Upper lobe of right lung (tissue), 1 donor: Measurements from ENCODE around the gene FRMD4B. TPM values are rescaled to one million over a fixed set of nuclear protein-coding genes. Genes with fewer than 3 reads are reported as not detected.

ENCODE experiments used
- ATAC-seq: fragments of 200-7000 bp; cut with Tn5 transposase; one replicate; pipeline ENCODE4 v1.9.1; 2020; ENCODE audit warnings: mild to moderate bottlenecking, moderate library complexity
- DNase-seq: peaks from one replicate; pipeline ENCODE4 v3.0.0-alpha.2; 2020
- H3K27ac ChIP-seq: fragments of 200-600 bp; one replicate; pipeline ENCODE4 v1.8.0; 2022
- H3K27me3 ChIP-seq: fragments of 200-600 bp; one replicate; pipeline ENCODE4 v1.8.0; 2022; ENCODE audit warnings: mild to moderate bottlenecking
- H3K36me3 ChIP-seq: fragments of 200-600 bp; one replicate; pipeline ENCODE4 v1.8.0; 2022
- H3K4me1 ChIP-seq: fragments of 200-600 bp; one replicate; pipeline ENCODE4 v1.8.0; 2022
- H3K4me3 ChIP-seq: fragments of 200-600 bp; one replicate; pipeline ENCODE4 v1.8.0; 2022; ENCODE audit warnings: mild to moderate bottlenecking
- H3K9me3 ChIP-seq: fragments of 200-600 bp; one replicate; pipeline ENCODE4 v1.8.0; 2022
- intact Hi-C: fragments of 100-400 bp; cut with DNase I; formaldehyde crosslinking; loops from one replicate; pipeline ENCODE4 v1.11.0; 2022
- total RNA-seq: library from RNA; stranded (reverse); fragmentation: NEBNext Ultra II Directional; extraction: Animal tissue kit (Norgen Biotek cat#: 25700); gene quantifications from one replicate; pipeline ENCODE4 v1.2.1, GENCODE V29; 2021
- TF ChIP-seq, protein P1 (sequence below): fragments of 200-600 bp; IDR thresholded peaks from one replicate; pipeline ENCODE4 v1.8.0; 2022; ENCODE audit warnings: antibody characterized with exemption
- donor health status: DM: no; HTN: yes; CAD: no; lungs with severe emphysema.

FRMD4B gene
- total RNA-seq, 1 donor from 2014 or later, result 60.7 TPM

DNA sequence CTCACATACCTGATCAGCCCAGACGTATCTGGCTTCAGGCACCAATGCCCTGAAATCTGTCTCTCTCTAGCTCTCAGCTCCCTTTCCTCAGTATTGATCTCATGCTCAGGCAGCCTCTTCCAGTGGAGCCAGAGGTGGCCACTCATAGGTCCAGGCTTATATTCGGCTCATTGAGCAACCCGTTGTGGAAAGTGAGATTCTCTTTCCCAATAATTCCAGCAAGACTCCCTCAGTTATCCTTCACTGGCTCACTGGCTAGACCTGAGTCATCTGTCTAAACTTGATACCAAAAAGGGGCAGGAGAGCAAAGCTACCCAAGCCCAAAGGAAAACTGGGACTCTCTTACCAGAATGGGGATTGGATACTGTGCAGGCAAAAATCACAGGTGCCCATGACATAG lies 33.4 kb upstream of the FRMD4B start:
- ATAC-seq, result no peak
- H3K4me3 ChIP-seq, result no peak overlapping the region
- intact Hi-C loops, result loop anchor here (10.0 kb wide), 1 partner anchor 94 kb away; no protein-coding TSS in a partner anchor
- H3K9me3 ChIP-seq, result no peaks in the 10 kb centered on the region
- H3K4me1 ChIP-seq, result peaks cover 13% of the 10 kb centered on the region
- TF ChIP-seq, protein P1, sequence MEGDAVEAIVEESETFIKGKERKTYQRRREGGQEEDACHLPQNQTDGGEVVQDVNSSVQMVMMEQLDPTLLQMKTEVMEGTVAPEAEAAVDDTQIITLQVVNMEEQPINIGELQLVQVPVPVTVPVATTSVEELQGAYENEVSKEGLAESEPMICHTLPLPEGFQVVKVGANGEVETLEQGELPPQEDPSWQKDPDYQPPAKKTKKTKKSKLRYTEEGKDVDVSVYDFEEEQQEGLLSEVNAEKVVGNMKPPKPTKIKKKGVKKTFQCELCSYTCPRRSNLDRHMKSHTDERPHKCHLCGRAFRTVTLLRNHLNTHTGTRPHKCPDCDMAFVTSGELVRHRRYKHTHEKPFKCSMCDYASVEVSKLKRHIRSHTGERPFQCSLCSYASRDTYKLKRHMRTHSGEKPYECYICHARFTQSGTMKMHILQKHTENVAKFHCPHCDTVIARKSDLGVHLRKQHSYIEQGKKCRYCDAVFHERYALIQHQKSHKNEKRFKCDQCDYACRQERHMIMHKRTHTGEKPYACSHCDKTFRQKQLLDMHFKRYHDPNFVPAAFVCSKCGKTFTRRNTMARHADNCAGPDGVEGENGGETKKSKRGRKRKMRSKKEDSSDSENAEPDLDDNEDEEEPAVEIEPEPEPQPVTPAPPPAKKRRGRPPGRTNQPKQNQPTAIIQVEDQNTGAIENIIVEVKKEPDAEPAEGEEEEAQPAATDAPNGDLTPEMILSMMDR, result no peak
- no peak for DNase-seq
- no peaks in the 10 kb centered on the region for H3K27me3 ChIP-seq
- H3K27ac ChIP-seq, result no peak overlapping the region
- no peaks in the 10 kb centered on the region for H3K36me3 ChIP-seq

DNA sequence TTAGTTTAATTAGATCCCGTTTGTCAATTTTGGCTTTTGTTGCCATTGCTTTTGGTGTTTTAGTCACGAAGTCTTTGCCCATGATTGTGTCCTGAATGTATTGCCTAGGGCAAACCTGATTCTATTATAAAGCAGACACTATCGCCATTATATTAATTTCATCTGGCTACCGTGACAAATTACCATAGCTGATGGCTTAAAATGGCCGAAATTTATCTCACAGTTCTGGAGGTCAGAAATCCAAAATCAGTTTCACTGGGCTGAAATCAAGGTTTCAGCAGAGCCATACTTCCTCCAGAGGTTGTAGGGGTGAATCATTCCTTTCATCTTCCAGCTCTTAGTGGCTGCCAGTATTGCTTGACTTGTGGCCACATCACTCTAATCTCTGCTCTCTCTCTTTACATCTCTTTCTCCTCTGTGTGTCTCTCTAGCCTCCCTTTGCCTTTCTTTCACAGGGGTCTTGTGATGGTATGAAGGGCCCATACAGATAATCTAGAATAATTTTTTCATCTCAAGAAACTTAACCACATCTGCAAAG lies 31.7 kb upstream of the FRMD4B start:
- Histone ChIP-seq H3K36me3 (no peaks in the 10 kb centered on the region), H3K9me3 (no peaks in the 10 kb centered on the region), H3K4me3 (no peak overlapping the region), H3K27me3 (no peaks in the 10 kb centered on the region), H3K27ac (no peak overlapping the region), H3K4me1 (peaks cover 13% of the 10 kb centered on the region)
- TF ChIP-seq, protein P1, result no peak
- ATAC-seq (no peak), DNase-seq (no peak)
- intact Hi-C loops, result loop anchor here (10.0 kb wide), 1 partner anchor 93 kb away; no protein-coding TSS in a partner anchor

DNA sequence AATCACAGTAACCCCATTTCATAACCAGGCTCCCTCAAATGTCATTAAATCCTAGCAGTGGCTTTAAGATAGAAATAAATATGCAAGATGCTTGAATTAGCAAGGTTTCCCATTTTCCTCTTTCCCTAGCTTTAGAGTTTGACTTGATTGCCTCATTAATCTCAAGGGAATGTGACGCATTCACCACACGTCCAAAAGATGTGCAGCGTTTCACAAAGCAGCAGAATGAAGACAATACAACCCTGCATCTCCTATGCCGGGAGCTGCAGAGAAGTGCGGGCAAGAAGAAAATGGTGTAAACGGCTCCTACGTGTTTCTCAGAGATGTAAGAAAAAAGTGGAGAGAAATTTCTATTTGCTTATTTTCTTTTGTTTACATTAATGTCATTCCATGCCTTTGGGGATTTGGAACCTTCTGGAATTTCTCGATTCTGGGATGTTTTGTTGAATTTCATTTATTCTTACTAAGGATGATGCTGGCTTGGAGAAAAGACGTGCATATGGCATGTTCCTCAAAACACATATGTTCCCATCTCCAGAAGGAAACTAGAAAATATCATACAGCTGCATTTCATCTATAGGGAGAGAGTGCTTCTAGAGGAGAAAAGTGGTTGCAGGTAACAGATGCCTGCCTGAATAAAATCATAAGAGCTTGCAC lies 27.8 kb upstream of the FRMD4B start:
- DNase-seq, result no peak
- Histone ChIP-seq H3K4me3 (no peak overlapping the region), H3K36me3 (no peaks in the 10 kb centered on the region), H3K27ac (no peak overlapping the region), H3K4me1 (peaks cover 15% of the 10 kb centered on the region), H3K27me3 (no peaks in the 10 kb centered on the region), H3K9me3 (no peaks in the 10 kb centered on the region)
- ATAC-seq, result no peak
- TF ChIP-seq, protein P1, result no peak
- intact Hi-C loops, result loop anchor here (10.0 kb wide), 1 partner anchor 89 kb away; no protein-coding TSS in a partner anchor

DNA sequence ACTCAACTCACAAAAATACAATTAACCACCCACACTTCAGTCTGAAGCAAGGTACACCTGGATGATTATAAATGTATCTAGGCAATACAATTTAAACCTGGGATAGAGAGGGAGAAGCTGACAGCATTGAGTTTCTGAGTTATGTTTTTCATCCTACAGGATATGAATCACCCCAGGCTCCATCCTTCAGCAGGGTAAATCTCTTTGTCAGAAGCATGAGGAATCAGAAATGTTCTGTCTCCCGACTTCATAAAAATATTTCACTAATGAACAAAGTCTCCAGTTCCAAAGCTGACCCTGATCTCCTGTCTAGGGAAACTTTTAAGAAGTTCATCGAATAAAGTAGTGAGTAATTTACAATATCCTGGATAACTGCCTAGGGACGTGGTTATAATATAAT lies 25.5 kb upstream of the FRMD4B start:
- DNase-seq, result no peak
- H3K27me3 ChIP-seq, result no peaks in the 10 kb centered on the region
- H3K4me3 ChIP-seq, result no peak overlapping the region
- H3K4me1 ChIP-seq, result peaks cover 15% of the 10 kb centered on the region
- no peaks in the 10 kb centered on the region for H3K9me3 ChIP-seq
- no peaks in the 10 kb centered on the region for H3K36me3 ChIP-seq
- ATAC-seq, result no peak
- intact Hi-C loops, result loop anchor here (10.0 kb wide), 1 partner anchor 87 kb away; no protein-coding TSS in a partner anchor
- TF ChIP-seq, protein P1, result no peak
- no peak overlapping the region for H3K27ac ChIP-seq

DNA sequence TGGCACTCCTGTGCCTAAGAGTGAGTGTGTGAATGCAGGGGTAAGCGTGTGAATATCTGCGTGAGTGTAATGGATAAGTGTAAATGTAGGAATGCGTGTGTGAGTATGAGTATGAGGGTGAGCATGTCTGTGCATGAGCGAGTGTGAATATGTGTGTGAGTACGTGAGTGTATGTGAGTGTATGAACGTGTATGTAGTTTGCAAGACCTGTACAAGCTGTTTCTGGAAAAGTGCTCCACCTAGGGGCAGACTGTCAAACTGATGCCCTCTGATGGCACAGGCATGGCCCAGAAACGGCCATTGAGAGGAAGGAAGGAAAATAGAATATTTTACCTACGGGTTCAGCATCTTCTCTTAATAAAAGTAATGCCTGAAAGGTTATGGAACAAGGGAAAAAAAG lies 24.4 kb upstream of the FRMD4B start:
- DNase-seq (peak; percentile 68), ATAC-seq (peak; percentile 96)
- Histone ChIP-seq H3K27ac (peak overlapping the region; percentile 34), H3K4me3 (peak overlapping the region; percentile 25), H3K27me3 (no peaks in the 10 kb centered on the region), H3K36me3 (no peaks in the 10 kb centered on the region), H3K4me1 (peaks cover 15% of the 10 kb centered on the region), H3K9me3 (no peaks in the 10 kb centered on the region)
- intact Hi-C loops, result loop anchor here (10.0 kb wide), 1 partner anchor 86 kb away; no protein-coding TSS in a partner anchor
- TF ChIP-seq, protein P1, result peak; percentile 82
